IMR-90 (cell line): ENCODE data around the gene PTPRG.

Experiments
- RAD21 ChIP-seq: IDR thresholded peaks from 2 replicates; pipeline ENCODE4 v1.6.1; 2012; ENCODE audit warnings: low read length, improper control_type of control experiment
- USF2 ChIP-seq: fragments of 150-350 bp; IDR thresholded peaks from 2 replicates; pipeline ENCODE4 v1.6.1; 2017; ENCODE audit warnings: mild to moderate bottlenecking, antibody characterized with exemption, low read length, low read depth
- TF ChIP-seq, protein P1 (sequence below): conservative IDR thresholded peaks from 2 replicates; pipeline ENCODE4 v1.5.1; 2012; ENCODE audit warnings: mild to moderate bottlenecking, low read depth, low read length, improper control_type of control experiment

- TF ChIP-seq, protein P1, sequence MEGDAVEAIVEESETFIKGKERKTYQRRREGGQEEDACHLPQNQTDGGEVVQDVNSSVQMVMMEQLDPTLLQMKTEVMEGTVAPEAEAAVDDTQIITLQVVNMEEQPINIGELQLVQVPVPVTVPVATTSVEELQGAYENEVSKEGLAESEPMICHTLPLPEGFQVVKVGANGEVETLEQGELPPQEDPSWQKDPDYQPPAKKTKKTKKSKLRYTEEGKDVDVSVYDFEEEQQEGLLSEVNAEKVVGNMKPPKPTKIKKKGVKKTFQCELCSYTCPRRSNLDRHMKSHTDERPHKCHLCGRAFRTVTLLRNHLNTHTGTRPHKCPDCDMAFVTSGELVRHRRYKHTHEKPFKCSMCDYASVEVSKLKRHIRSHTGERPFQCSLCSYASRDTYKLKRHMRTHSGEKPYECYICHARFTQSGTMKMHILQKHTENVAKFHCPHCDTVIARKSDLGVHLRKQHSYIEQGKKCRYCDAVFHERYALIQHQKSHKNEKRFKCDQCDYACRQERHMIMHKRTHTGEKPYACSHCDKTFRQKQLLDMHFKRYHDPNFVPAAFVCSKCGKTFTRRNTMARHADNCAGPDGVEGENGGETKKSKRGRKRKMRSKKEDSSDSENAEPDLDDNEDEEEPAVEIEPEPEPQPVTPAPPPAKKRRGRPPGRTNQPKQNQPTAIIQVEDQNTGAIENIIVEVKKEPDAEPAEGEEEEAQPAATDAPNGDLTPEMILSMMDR, result no peak
- TF ChIP-seq RAD21 (no peak), USF2 (no peak)
Measured at GRCh38 chr3:61595288-61595687, 33.9 kb downstream of the PTPRG start.
